GM23338 (cell line): ENCODE measurements around the gene SETBP1. TPM values are rescaled to one million over a fixed set of nuclear protein-coding genes. Genes with fewer than 3 reads are reported as not detected.

ENCODE experiments used
- ATAC-seq: fragments of 200-7000 bp; cut with Tn5 transposase; 3 replicates; pipeline ENCODE4 v1.9.1; 2020
- DNase-seq: peaks from one replicate; pipeline ENCODE4 v3.0.0-alpha.2; 2015; ENCODE audit warnings: low spot score
- H2AFZ ChIP-seq: fragments of 200-600 bp; sonication (generic); 2 replicates; pipeline ENCODE4 v1.8.0; 2016; ENCODE audit warnings: antibody characterized with exemption, mild to moderate bottlenecking, moderate library complexity
- H3F3A ChIP-seq: fragments of 200-600 bp; sonication (generic); replicated peaks from 2 replicates; pipeline ENCODE4 v1.8.0; 2017; ENCODE audit warnings: antibody characterized with exemption, mixed run types, low read depth
- H3K27ac ChIP-seq: fragments of 200-600 bp; sonication (generic); 2 replicates; pipeline ENCODE4 v1.6.1; 2016; ENCODE audit warnings: low read depth
- H3K27me3 ChIP-seq: fragments of 200-600 bp; sonication (generic); 2 replicates; pipeline ENCODE4 v1.8.0; 2016; ENCODE audit warnings: mild to moderate bottlenecking, mixed run types, moderate library complexity; ENCODE audit not compliant: insufficient read depth
- H3K36me3 ChIP-seq: fragments of 200-600 bp; sonication (generic); 2 replicates; pipeline ENCODE4 v1.8.0; 2016; ENCODE audit warnings: mild to moderate bottlenecking; ENCODE audit not compliant: insufficient read depth
- H3K4me1 ChIP-seq: fragments of 200-600 bp; sonication (generic); 2 replicates; pipeline ENCODE4 v1.8.0; 2016; ENCODE audit warnings: mild to moderate bottlenecking, moderate library complexity; ENCODE audit not compliant: insufficient read depth
- H3K4me2 ChIP-seq: fragments of 200-600 bp; sonication (generic); 2 replicates; pipeline ENCODE4 v1.7.1; 2017; ENCODE audit warnings: mixed run types
- H3K4me3 ChIP-seq: fragments of 200-600 bp; sonication (generic); 2 replicates; pipeline ENCODE4 v1.6.1; 2016; ENCODE audit warnings: mixed run types
- H3K79me2 ChIP-seq: fragments of 200-600 bp; sonication (generic); replicated peaks from 2 replicates; pipeline ENCODE4 v1.8.0; 2017; ENCODE audit warnings: mild to moderate bottlenecking; ENCODE audit not compliant: insufficient read depth
- H3K9me2 ChIP-seq: fragments of 200-600 bp; sonication (generic); 2 replicates; pipeline ENCODE4 v1.8.0; 2017; ENCODE audit not compliant: insufficient read depth
- H4K20me1 ChIP-seq: fragments of 200-600 bp; sonication (generic); replicated peaks from 2 replicates; pipeline ENCODE4 v1.8.0; 2017; ENCODE audit warnings: mild to moderate bottlenecking; ENCODE audit not compliant: insufficient read depth
- H3K27ac Mint-ChIP-seq: 2 replicates; pipeline ENCODE4 v1.8.0; 2020; ENCODE audit warnings: inconsistent platforms, mild to moderate bottlenecking, moderate library complexity, mixed read lengths
- H3K27me3 Mint-ChIP-seq: 3 replicates; pipeline ENCODE4 v1.8.0; 2022; ENCODE audit warnings: low read depth, mild to moderate bottlenecking, moderate library complexity, mixed read lengths, inconsistent platforms; ENCODE audit not compliant: insufficient read depth, poor library complexity
- H3K36me3 Mint-ChIP-seq: 3 replicates; pipeline ENCODE4 v1.8.0; 2021; ENCODE audit warnings: low read depth, mild to moderate bottlenecking, inconsistent platforms, moderate library complexity, mixed read lengths
- H3K4me1 Mint-ChIP-seq: 3 replicates; pipeline ENCODE4 v1.8.0; 2020; ENCODE audit warnings: mild to moderate bottlenecking, inconsistent platforms, mixed read lengths
- H3K4me3 Mint-ChIP-seq: 3 replicates; pipeline ENCODE4 v1.8.0; 2021; ENCODE audit warnings: moderate library complexity, mild to moderate bottlenecking, inconsistent platforms, mixed read lengths
- H3K9me3 Mint-ChIP-seq: 3 replicates; pipeline ENCODE4 v1.8.0; 2020; ENCODE audit warnings: moderate library complexity, mild to moderate bottlenecking, inconsistent platforms, mixed read lengths
- CREB1 ChIP-seq: fragments of 250-450 bp; sonication (Bioruptor Pico); IDR thresholded peaks from 2 replicates; pipeline ENCODE4 v1.5.0; 2020; ENCODE audit warnings: low read depth, mild to moderate bottlenecking, moderate library complexity
- CTCF ChIP-seq, 2 experiments: fragments of 200-600 bp in 1 of 2; sonication (generic) in 1 of 2; conservative IDR thresholded peaks; 2 replicates each; pipeline versions ENCODE4 v1.5.1 to v1.6.1; 2016 to 2017; ENCODE audit warnings: antibody characterized with exemption in 2 of 2, low read depth in 2 of 2, mild to moderate bottlenecking in 2 of 2, moderate library complexity in 1 of 2
- ETS1 ChIP-seq: IDR thresholded peaks from 2 replicates; pipeline ENCODE4 v1.6.1; 2016; ENCODE audit warnings: antibody characterized with exemption
- EZH2 ChIP-seq: fragments of 200-600 bp; sonication (generic); IDR thresholded peaks from one replicate; pipeline ENCODE4 v1.8.0; 2017; ENCODE audit warnings: antibody characterized with exemption, mild to moderate bottlenecking, low read depth; ENCODE audit not compliant: unreplicated experiment
- EZH2phosphoT487 ChIP-seq: fragments of 200-600 bp; sonication (generic); IDR thresholded peaks from one replicate; pipeline ENCODE4 v1.8.1; 2018; ENCODE audit warnings: antibody characterized with exemption; ENCODE audit not compliant: unreplicated experiment
- JUNB ChIP-seq: IDR thresholded peaks from one replicate; pipeline ENCODE4 v1.6.1; 2016; ENCODE audit warnings: antibody characterized with exemption; ENCODE audit not compliant: unreplicated experiment
- NANOG ChIP-seq: IDR thresholded peaks from 2 replicates; pipeline ENCODE4 v1.6.1; 2016; ENCODE audit warnings: antibody characterized with exemption, borderline replicate concordance
- POLR2AphosphoS5 ChIP-seq: IDR thresholded peaks from 2 replicates; pipeline ENCODE4 v1.6.1; 2016; ENCODE audit warnings: antibody characterized with exemption, low read depth
- REST ChIP-seq: IDR thresholded peaks from one replicate; pipeline ENCODE4 v1.6.1; 2018; ENCODE audit warnings: antibody characterized with exemption; ENCODE audit not compliant: unreplicated experiment
- STAT1 ChIP-seq: IDR thresholded peaks from one replicate; pipeline ENCODE4 v1.6.1; 2016; ENCODE audit warnings: antibody characterized with exemption; ENCODE audit not compliant: unreplicated experiment
- ZNF114 ChIP-seq: fragments of 250-450 bp; sonication (Bioruptor Pico); IDR thresholded peaks from 2 replicates; pipeline ENCODE4 v1.5.0; 2020; ENCODE audit warnings: mild to moderate bottlenecking, moderate library complexity
- ZNF331 ChIP-seq: fragments of 250-450 bp; sonication (Bioruptor Pico); IDR thresholded peaks from 2 replicates; pipeline ENCODE4 v1.5.0; 2020; ENCODE audit warnings: low read depth, mild to moderate bottlenecking, moderate library complexity
- ZNF462 ChIP-seq: fragments of 250-450 bp; sonication (Bioruptor Pico); IDR thresholded peaks from 2 replicates; pipeline ENCODE4 v1.5.0; 2020; ENCODE audit warnings: mild to moderate bottlenecking, moderate library complexity
- polyA plus RNA-seq: library from polyadenylated mRNA; unstranded; fragments of >200 nt; fragmentation: Nextera tagmentation; extraction: Ambion mirVana; gene quantifications from 2 replicates; pipeline ENCODE4 v1.2.1, GENCODE V29; 2016
- total RNA-seq: library from RNA; depleted of rRNA; stranded (reverse); fragments of >200 nt; shearing (Covaris generic); gene quantifications from 2 replicates; pipeline ENCODE4 v1.2.3, GENCODE V29; 2014

SETBP1 gene
- total and polyA plus RNA-seq, 2 experiments from 2014 or later, result 1.6 to 5.5 TPM

- no peak overlapping the region for H2AFZ ChIP-seq
- H3K4me3 ChIP-seq, result no peak overlapping the region
- H3K27me3 Mint-ChIP-seq, result peaks cover 4% of the 10 kb centered on the region
- H3K36me3 Mint-ChIP-seq, result 0 out of 3 replicates have a peak, but pooled peaks cover 5% of the 10 kb centered on the region
- no peaks in the 10 kb centered on the region for H3F3A ChIP-seq
- no peaks in the 10 kb centered on the region for H3K36me3 ChIP-seq
- H3K27ac ChIP-seq, result no peak overlapping the region
- H3K4me2 ChIP-seq, result no peak overlapping the region
- no peak overlapping the region for H3K4me3 Mint-ChIP-seq
- no peaks in the 10 kb centered on the region for H4K20me1 ChIP-seq
- DNase-seq (no peak), ATAC-seq (no peak)
- peaks cover 22% of the 10 kb centered on the region for H3K4me1 ChIP-seq
- peaks cover 7% of the 10 kb centered on the region; the same call in 1 of the 2 replicates for H3K9me2 ChIP-seq
- no peaks in the 10 kb centered on the region for H3K9me3 Mint-ChIP-seq
- no peaks in the 10 kb centered on the region for H3K27me3 ChIP-seq
- H3K79me2 ChIP-seq, result no peaks in the 10 kb centered on the region
- TF ChIP-seq ZNF331 (CRISPR knock-in tag), result no peak
- no peak for TF ChIP-seq STAT1
- TF ChIP-seq CREB1 (CRISPR knock-in tag), result no peak
- no peak for TF ChIP-seq ZNF462 (CRISPR knock-in tag)
- no peak for TF ChIP-seq NANOG
- TF ChIP-seq ZNF114 (CRISPR knock-in tag), result no peak
- no peak for TF ChIP-seq ETS1
- TF ChIP-seq POLR2AphosphoS5, result no peak
- TF ChIP-seq EZH2phosphoT487, result no peak
- no peak for TF ChIP-seq EZH2
- no peak for TF ChIP-seq JUNB
- no peak for TF ChIP-seq CTCF (conservative IDR thresholded peaks at IDR 0.05; ENCODE audit: low read depth in 2 of 2)
- TF ChIP-seq REST, result no peak
- H3K27ac Mint-ChIP-seq, result no peak overlapping the region
- peaks cover 27% of the 10 kb centered on the region for H3K4me1 Mint-ChIP-seq
Measured at GRCh38 chr18:44846450-44846849, 165.8 kb downstream of the SETBP1 start.
